Breast epithelium (tissue), 4 donors: ENCODE results near the gene LRRC61. TPM values are rescaled to one million over a fixed set of nuclear protein-coding genes. Genes with fewer than 3 reads are reported as not detected.

ENCODE experiments used
- DNase-seq, 2 donors: peaks; one replicate each; pipeline ENCODE4 v3.0.0-alpha.2; 2019; ENCODE audit warnings: low spot score in 2 of 2
- H3K27ac ChIP-seq, 2 donors: fragments of 200-600 bp; sonication (generic) in 1 of 2; one replicate each; pipeline ENCODE4 v1.5.1; 2016 to 2019; ENCODE audit warnings: mild to moderate bottlenecking in 1 of 2
- H3K27me3 ChIP-seq, 2 donors: fragments of 200-600 bp; sonication (generic) in 1 of 2; one replicate each; pipeline versions ENCODE4 v1.5.1 to v1.6.0; 2017 to 2019; ENCODE audit warnings: control low read depth in 1 of 2, mild to moderate bottlenecking in 1 of 2
- H3K36me3 ChIP-seq: fragments of 200-600 bp; one replicate; pipeline ENCODE4 v1.5.1; 2019
- H3K4me1 ChIP-seq, 2 donors: fragments of 200-600 bp; sonication (generic); one replicate each; pipeline ENCODE4 v1.5.1; 2016 to 2019; ENCODE audit warnings: control low read depth in 1 of 2
- H3K4me3 ChIP-seq, 3 donors: fragments of 200-600 bp; sonication (generic); 1 replicate in 2 of 3; 2 replicates in 1 of 3; pipeline ENCODE4 v1.5.1; 2016 to 2019; ENCODE audit warnings: mild to moderate bottlenecking in 3 of 3, moderate library complexity in 2 of 3
- H3K9me3 ChIP-seq, 2 donors: fragments of 200-600 bp; sonication (generic) in 1 of 2; one replicate each; pipeline ENCODE4 v1.5.1; 2016 to 2019; ENCODE audit warnings: control low read depth in 1 of 2
- CTCF ChIP-seq, 3 donors: fragments of 450-650 bp; IDR thresholded peaks; one replicate each; pipeline ENCODE4 v1.5.1; 2016 to 2017; ENCODE audit warnings: antibody characterized with exemption in 3 of 3, mild to moderate bottlenecking in 3 of 3, moderate library complexity in 3 of 3
- POLR2A ChIP-seq: fragments of 450-650 bp; IDR thresholded peaks from one replicate; pipeline ENCODE4 v1.6.1; 2016; ENCODE audit warnings: antibody characterized with exemption, mild to moderate bottlenecking, moderate library complexity
- POLR2AphosphoS5 ChIP-seq, 3 donors: sonication (generic); formaldehyde crosslinking; IDR thresholded peaks; one replicate each; pipeline ENCODE4 v1.6.1; 2017; ENCODE audit warnings: antibody characterized with exemption in 3 of 3
- intact Hi-C: fragments of 100-400 bp; cut with DNase I; formaldehyde crosslinking; loops from one replicate; pipeline ENCODE4 v1.15.1; 2023; ENCODE audit warnings: low total_unique reads
- total RNA-seq, 3 donors: library from RNA; depleted of rRNA; stranded (reverse); fragments of >200 nt; gene quantifications; one replicate each; pipeline ENCODE4 v1.1.0, GENCODE V29; 2016

LRRC61 gene
- total RNA-seq, 3 donors from 2014 or later = 8.0 to 23.4 (median 15.4) TPM

- Histone ChIP-seq H3K4me1 (no peaks in the 10 kb centered on the region), H3K9me3 (no peaks in the 10 kb centered on the region), H3K27me3 (no peaks in the 10 kb centered on the region), H3K36me3 (no peaks in the 10 kb centered on the region), H3K27ac (no peak overlapping the region), H3K4me3 (no peak overlapping the region)
- intact Hi-C loops = no loop called here
- DNase-seq = no peak
- TF ChIP-seq POLR2A = no peak
- no peak for TF ChIP-seq POLR2AphosphoS5 (IDR thresholded peaks at IDR 0.05)
- no peak for TF ChIP-seq CTCF (IDR thresholded peaks at IDR 0.05)
These were observed 37.4 kb downstream of the LRRC61 start for GRCh38 chr7:150360363-150361058.

GRCh38 chr7:150361402-150361801, 38.2 kb downstream of the LRRC61 start:
- Histone ChIP-seq H3K9me3 (no peaks in the 10 kb centered on the region), H3K4me3 (no peak overlapping the region), H3K27ac (no peak overlapping the region), H3K27me3 (no peaks in the 10 kb centered on the region), H3K4me1 (no peaks in the 10 kb centered on the region), H3K36me3 (no peaks in the 10 kb centered on the region)
- TF ChIP-seq CTCF (IDR thresholded peaks at IDR 0.05) (no peak), POLR2AphosphoS5 (IDR thresholded peaks at IDR 0.05) (no peak), POLR2A (no peak)
- no peak for DNase-seq
- intact Hi-C loops = no loop called here

GRCh38 chr7:150361807-150362621, 38.9 kb downstream of the LRRC61 start:
- TF ChIP-seq POLR2AphosphoS5 (IDR thresholded peaks at IDR 0.05) = no peak
- no peak for TF ChIP-seq POLR2A
- TF ChIP-seq CTCF (IDR thresholded peaks at IDR 0.05) = no peak
- Histone ChIP-seq H3K9me3 (no peaks in the 10 kb centered on the region), H3K27ac (no peak overlapping the region), H3K27me3 (no peaks in the 10 kb centered on the region), H3K4me3 (no peak overlapping the region), H3K36me3 (no peaks in the 10 kb centered on the region), H3K4me1 (no peaks in the 10 kb centered on the region)
- DNase-seq = no peak
- intact Hi-C loops = no loop called here

- no peak for TF ChIP-seq CTCF (IDR thresholded peaks at IDR 0.05)
- TF ChIP-seq POLR2AphosphoS5 (IDR thresholded peaks at IDR 0.05) = no peak
- TF ChIP-seq POLR2A = no peak
- Histone ChIP-seq H3K27me3 (no peaks in the 10 kb centered on the region), H3K9me3 (no peaks in the 10 kb centered on the region), H3K4me1 (no peaks in the 10 kb centered on the region), H3K27ac (no peak overlapping the region), H3K4me3 (no peak overlapping the region), H3K36me3 (no peaks in the 10 kb centered on the region)
- intact Hi-C loops = no loop called here
- no peak for DNase-seq
These were observed 40.2 kb downstream of the LRRC61 start for GRCh38 chr7:150363370-150363769.

- intact Hi-C loops = no loop called here
- DNase-seq = no peak
- Histone ChIP-seq H3K27me3 (no peaks in the 10 kb centered on the region), H3K36me3 (no peaks in the 10 kb centered on the region), H3K27ac (no peak overlapping the region), H3K4me3 (no peak overlapping the region), H3K4me1 (no peaks in the 10 kb centered on the region), H3K9me3 (no peaks in the 10 kb centered on the region)
- TF ChIP-seq CTCF (IDR thresholded peaks at IDR 0.05) = no peak
- TF ChIP-seq POLR2AphosphoS5 (IDR thresholded peaks at IDR 0.05) = no peak
- no peak for TF ChIP-seq POLR2A
These were observed 40.7 kb downstream of the LRRC61 start for GRCh38 chr7:150363872-150364271.
